DMS79 treated with DMSO at 0.1 percent for 48 hours (cell line): ENCODE data around the gene SMPD3.

Experiments
- DNase-seq: peaks from one replicate; lab custom pipeline; 2025; lab: John Stamatoyannopoulos, UW

The SMPD3 gene

GRCh38 chr16:68369697-68370580 is 78.4 kb downstream of the SMPD3 start:
- DNase-seq = no peak

GRCh38 chr16:68369168-68369567 is 79.1 kb downstream of the SMPD3 start:
- DNase-seq = no peak

- no peak for DNase-seq
These were observed 79.9 kb downstream of the SMPD3 start for GRCh38 chr16:68368301-68368888.

- no peak for DNase-seq
These were observed 80.4 kb downstream of the SMPD3 start for GRCh38 chr16:68367891-68368290.

GRCh38 chr16:68367440-68367839 is 80.9 kb downstream of the SMPD3 start:
- no peak for DNase-seq

DNA sequence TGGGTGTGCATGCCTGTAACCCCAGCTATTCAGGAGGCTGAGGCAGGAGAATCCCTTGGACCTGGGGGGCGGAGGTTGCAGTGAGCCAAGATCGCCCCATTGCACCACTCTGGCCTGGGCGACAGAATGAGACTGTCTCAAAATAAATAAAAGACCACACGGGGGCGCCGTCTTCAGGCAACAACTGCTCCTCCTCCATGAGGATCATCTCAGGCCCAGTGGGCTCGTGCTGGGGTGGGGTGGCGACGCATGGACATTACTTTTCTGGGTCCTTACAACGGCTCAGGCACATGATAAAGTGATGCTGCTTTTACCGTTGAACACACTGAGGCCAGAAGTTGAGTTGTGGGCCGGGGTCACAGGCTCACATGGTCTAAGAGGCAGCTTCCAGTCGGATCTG is 81.3 kb downstream of the SMPD3 start:
- no peak for DNase-seq

GRCh38 chr16:68366062-68366461 is 82.2 kb downstream of the SMPD3 start:
- no peak for DNase-seq

DNA sequence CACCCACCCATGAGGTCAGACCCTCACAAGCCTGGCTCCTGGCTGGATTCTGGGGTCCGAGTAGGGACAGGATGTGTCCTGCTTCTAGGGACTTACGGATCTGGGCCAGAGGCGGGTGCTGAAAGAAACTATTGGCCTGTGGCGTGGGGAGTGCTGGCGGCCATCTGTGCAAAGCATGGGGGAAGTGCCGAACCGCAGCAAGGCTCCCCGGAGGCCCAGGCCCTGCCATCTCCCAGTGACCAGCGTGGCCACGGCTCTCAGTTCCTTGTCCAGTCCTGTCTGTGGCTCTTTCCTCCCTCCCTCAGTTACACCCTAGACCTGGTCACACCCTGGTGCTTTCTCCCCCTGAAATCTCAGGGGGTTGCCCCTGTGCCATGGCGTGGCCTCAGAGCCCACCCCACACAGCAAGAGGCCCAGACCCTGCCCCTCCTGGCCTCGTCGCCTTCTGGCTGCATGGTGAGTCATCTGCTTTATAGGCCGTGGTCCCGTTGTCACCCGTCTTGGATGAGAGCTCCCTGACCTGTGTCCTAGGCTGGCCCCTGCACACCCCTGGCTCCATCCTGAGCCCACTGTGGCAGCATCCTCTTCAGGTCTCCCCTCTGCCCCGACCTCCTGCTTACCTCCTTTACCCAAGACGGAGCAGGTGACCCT is 83.0 kb downstream of the SMPD3 start:
- no peak for DNase-seq

DNA sequence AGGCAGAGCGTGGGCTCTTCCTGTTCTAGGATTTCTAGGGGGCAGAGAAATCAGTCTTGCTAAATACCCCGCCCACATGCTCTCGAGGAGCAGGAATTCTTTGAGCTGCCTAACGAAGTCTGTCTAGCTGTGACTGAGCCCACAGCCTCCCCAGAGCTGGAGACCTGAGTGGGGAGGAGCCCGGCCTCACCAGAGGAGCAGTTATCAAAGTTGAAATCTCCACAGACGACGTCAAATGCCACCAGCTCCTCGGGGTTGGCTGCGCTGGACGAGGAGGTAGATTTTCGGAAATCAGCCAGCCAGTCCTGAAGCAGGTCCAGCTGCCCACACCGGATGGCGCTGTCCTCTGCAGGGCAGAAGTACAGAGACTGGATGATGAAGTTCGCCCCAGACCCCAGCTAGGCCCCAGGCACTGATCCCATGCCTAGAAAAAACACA is 83.7 kb downstream of the SMPD3 start:
- DNase-seq = no peak

DNA sequence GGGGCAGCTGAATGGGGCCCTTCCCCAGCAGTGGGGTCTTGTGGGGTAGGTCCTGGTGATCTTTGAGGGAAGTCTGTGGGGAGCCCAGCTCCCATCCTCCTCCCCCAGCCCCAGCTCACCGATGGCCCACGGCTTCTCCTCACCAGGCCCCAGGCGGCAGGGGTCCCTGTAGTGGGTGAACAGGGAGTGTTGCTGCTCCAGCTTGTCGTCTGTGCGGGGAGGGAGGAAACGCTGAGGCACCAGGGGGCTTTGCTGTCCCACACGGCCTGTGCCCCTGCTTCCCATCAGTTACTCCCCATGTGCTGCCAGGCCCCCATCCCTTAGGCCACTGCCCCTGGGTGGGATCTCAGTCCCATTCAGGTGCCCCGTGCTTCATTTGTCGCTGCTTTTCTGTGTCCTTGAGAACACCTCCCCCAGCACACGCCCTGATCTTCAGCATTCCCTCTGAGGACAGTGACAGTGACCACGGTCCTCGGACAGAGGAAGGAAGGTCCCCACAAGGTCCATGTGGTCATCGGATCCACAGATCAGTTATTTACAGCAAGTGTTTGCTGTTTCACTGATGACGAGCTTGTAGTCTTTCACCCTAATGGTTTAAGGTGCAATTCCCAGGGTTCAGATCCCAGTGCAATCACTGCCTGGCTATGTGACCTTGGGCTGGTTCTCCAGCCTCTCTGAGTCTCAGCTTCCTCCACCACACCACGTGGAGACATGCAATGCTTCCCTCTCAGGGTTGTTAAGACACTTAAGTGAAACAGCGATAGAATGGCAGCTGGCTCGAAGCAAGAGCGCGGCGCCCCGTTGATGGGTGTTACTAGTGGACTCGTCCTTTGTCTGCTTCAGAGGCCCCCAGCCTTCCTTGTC is 84.4 kb downstream of the SMPD3 start:
- DNase-seq = no peak

DNA sequence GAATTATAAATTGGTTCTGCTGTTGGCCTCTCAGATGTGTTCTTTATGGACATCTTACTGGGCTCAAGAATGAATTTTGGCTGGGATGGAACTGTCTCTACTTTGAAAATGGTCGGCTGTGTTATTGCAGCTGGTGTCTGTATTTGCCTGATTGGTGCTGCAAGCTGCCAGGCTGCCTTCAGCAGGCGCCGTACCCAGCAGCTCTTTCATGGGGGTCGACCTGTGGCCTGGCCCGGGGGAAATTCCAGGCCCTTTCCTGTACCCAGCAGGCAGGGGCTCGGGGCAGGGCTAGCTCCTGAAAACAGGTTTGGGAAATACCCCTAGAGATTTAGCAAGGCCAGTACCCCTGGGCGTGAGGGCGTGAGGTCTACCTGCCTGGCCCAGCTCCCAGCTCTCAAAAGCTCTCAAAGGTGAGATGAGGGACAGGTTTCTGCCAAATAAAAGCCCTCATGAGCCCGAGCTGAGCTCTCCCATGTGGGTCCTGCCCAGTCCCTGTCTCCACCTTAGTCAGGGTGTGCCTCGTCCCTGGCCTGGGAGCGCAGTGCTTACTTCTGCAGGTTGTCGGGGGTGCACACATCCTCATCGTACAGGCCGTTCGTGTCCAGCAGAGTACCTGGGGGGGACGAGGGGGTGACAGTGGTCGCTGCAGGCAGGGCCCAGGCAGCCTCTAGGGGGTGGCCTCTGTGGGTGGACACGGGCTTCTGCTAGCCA is 85.2 kb downstream of the SMPD3 start:
- no peak for DNase-seq

- DNase-seq = no peak
These were observed 85.9 kb downstream of the SMPD3 start for GRCh38 chr16:68362262-68362913.

- DNase-seq = no peak
These were observed 86.8 kb downstream of the SMPD3 start for GRCh38 chr16:68361485-68361884.

DNA sequence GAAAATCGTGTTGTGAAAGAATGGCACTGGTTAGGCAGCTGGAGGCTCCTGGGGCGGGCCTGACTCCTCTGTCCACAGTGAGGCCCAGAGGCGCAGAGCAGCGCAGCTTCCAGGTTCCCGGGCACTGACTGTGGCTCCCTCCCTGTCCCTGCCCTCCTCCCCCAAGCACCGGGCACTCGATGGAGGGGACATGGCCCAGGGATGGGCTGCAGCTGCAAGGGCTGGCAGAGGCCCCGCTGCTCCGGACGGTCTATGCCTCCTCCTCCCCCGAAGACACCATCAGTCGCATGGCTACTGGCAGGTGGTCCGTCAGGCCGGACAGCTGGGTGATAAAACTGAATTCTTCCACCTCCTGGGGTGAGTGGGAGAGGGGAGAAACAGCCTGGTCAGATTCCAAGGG is 87.4 kb downstream of the SMPD3 start:
- no peak for DNase-seq

GRCh38 chr16:68360547-68360946 is 87.8 kb downstream of the SMPD3 start:
- DNase-seq = no peak

DNA sequence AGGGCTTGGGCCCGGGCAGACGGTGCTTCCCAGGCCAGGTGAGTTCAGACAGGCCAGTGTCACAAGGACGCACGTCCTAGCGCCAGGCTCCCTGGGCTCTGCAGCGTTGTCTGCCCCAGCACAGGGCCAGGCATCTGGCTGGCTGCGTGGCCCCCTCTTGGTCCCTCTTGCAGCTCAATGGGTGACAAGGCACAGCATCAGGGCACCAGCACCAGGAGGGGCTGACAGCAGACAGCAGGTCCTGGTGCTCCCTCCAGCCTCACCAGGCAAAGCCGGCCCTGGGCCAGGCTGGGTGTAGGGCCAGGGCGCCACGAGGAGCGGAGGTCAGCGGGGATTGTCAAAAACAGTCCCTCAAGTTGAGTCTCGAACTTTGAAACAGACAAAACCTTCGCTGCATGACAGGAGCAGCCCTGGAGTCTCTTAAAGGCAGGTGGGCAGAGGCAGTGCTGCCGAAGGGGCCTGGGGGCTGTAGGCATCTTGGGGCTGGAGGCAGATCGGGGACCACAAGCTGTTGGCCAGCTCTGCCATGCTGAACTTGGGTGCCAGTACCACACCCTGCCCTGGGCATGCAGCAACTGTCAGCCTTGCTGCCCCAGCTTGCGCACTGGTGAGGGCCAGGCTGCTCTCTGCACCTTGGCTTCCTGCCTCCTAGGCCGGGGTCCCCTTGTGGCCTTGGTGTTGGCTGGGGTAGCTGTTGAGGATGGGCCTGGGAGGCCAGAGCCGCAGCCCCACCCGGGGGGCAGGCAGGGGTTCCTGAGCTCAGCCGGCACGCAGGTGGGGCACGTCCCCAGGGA is 88.7 kb downstream of the SMPD3 start:
- DNase-seq = no peak

- DNase-seq = no peak
These were observed 89.4 kb downstream of the SMPD3 start for GRCh38 chr16:68358951-68359350.

DNA sequence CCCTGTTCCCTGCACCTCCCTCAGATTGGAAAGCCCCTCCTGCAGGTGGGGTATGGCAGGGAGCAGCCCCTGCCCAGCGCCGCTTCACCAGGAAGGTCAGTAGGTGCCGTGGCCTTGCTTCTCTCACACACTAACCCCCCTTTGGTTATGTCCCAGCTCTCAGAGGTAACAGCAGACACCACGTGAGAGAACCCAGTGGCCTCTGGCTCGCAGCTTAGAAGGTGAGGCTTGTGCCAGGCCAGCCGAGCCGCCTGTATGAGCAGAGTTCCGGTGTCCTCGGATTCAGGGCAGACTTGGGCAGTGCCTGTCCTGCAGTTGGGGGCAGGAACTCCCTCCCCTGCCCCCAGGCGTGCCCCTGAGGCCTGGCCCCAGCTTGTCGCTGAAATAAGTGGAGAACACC is 90.4 kb downstream of the SMPD3 start:
- DNase-seq = no peak

DNA sequence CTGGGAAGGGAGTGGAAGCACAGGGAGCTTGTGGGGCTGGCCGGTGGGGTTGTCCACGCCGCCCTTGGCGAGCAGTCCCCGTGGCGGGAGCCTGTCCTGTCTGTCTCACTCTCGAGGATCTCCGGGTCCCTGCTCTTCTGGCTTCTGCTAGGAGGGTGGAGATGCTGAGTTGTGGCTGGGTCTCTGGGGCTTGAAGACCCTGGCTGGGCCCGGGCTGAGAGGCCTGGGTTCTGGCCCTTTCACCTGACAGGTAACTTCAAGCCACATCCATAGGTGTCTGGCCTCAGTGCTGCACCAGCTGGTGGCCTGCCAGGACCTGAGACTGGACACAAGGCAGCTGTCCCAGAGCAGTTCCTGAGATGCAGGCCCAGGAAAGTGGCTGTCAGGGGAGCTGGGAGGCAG is 90.8 kb downstream of the SMPD3 start:
- DNase-seq = no peak

GRCh38 chr16:68356919-68357286 is 91.4 kb downstream of the SMPD3 start:
- DNase-seq = no peak
